Neural progenitor cell (in vitro differentiated cells): ENCODE measurements around the gene TARDBP. TPM values are rescaled to one million over a fixed set of nuclear protein-coding genes. Genes with fewer than 3 reads are reported as not detected.
A peak's percentile ranks its signal among the peaks of the same experiment; 100 is the strongest.
"Not testable (repeated sequence)": the region's sequence is repeated elsewhere in the genome, so short reads cannot be mapped to it uniquely, and the experiment has no call there.

ENCODE experiments used
- DNase-seq: peaks from one replicate; pipeline ENCODE4 v3.0.0-alpha.2; 2016; ENCODE audit warnings: low spot score
- H2AFZ ChIP-seq: fragments of 200-600 bp; sonication (generic); replicated peaks from 2 replicates; pipeline ENCODE4 v1.6.1; 2016; ENCODE audit warnings: antibody characterized with exemption
- H3F3A ChIP-seq: fragments of 200-600 bp; sonication (generic); 2 replicates; pipeline ENCODE4 v1.6.1; 2016; ENCODE audit warnings: antibody characterized with exemption, low read depth
- H3K27ac ChIP-seq: fragments of 200-600 bp; sonication (generic); 2 replicates; pipeline ENCODE4 v1.5.1; 2016; ENCODE audit warnings: mild to moderate bottlenecking
- H3K27me3 ChIP-seq: fragments of 200-600 bp; sonication (generic); 2 replicates; pipeline ENCODE4 v1.6.1; 2016; ENCODE audit warnings: mild to moderate bottlenecking, moderate library complexity
- H3K36me3 ChIP-seq: fragments of 200-600 bp; sonication (generic); 2 replicates; pipeline ENCODE4 v1.5.1; 2016
- H3K4me1 ChIP-seq: fragments of 200-600 bp; sonication (generic); 2 replicates; pipeline ENCODE4 v1.6.1; 2016; ENCODE audit warnings: mixed run types
- H3K4me2 ChIP-seq: fragments of 200-600 bp; sonication (generic); 2 replicates; pipeline ENCODE4 v1.6.1; 2016
- H3K4me3 ChIP-seq: fragments of 200-600 bp; sonication (generic); 2 replicates; pipeline ENCODE4 v1.5.1; 2016
- H3K79me2 ChIP-seq: fragments of 200-600 bp; sonication (generic); 2 replicates; pipeline ENCODE4 v1.6.1; 2016; ENCODE audit warnings: low read depth
- H3K9ac ChIP-seq: fragments of 200-600 bp; sonication (generic); 2 replicates; pipeline ENCODE4 v1.6.1; 2016
- H3K9me3 ChIP-seq: fragments of 200-600 bp; sonication (generic); 2 replicates; pipeline ENCODE4 v1.5.1; 2016; ENCODE audit warnings: low read depth
- H4K20me1 ChIP-seq: fragments of 200-600 bp; sonication (generic); 2 replicates; pipeline ENCODE4 v1.6.1; 2016; ENCODE audit warnings: low read depth
- H3K27ac Mint-ChIP-seq: 3 replicates; pipeline ENCODE4 v1.8.0; 2021; ENCODE audit warnings: mixed read lengths
- H3K27me3 Mint-ChIP-seq: 2 replicates; pipeline ENCODE4 v1.8.0; 2022; ENCODE audit warnings: low read depth, mild to moderate bottlenecking, inconsistent platforms, moderate library complexity, mixed read lengths; ENCODE audit not compliant: insufficient read depth
- H3K36me3 Mint-ChIP-seq: 3 replicates; pipeline ENCODE4 v1.8.0; 2021; ENCODE audit warnings: mixed read lengths
- H3K4me1 Mint-ChIP-seq: 3 replicates; pipeline ENCODE4 v1.8.0; 2021; ENCODE audit warnings: mixed read lengths
- H3K4me3 Mint-ChIP-seq: 3 replicates; pipeline ENCODE4 v1.8.0; 2021; ENCODE audit warnings: mild to moderate bottlenecking, moderate library complexity, mixed read lengths
- H3K9me3 Mint-ChIP-seq: 3 replicates; pipeline ENCODE4 v1.8.0; 2020; ENCODE audit warnings: mixed read lengths
- CTCF ChIP-seq: fragments of 200-600 bp; sonication (generic); IDR thresholded peaks from 2 replicates; pipeline ENCODE4 v1.5.1; 2017; ENCODE audit warnings: antibody characterized with exemption, mild to moderate bottlenecking
- EZH2 ChIP-seq: fragments of 200-600 bp; sonication (generic); IDR thresholded peaks from 2 replicates; pipeline ENCODE4 v1.6.1; 2017; ENCODE audit warnings: antibody characterized with exemption, mild to moderate bottlenecking, moderate library complexity
- EZH2phosphoT487 ChIP-seq: fragments of 200-600 bp; sonication (generic); IDR thresholded peaks from 2 replicates; pipeline ENCODE4 v1.6.1; 2017; ENCODE audit warnings: antibody characterized with exemption
- total RNA-seq: library from RNA; depleted of rRNA; stranded (reverse); fragments of >200 nt; gene quantifications from 2 replicates; pipeline ENCODE4 v1.2.3, GENCODE V29; 2015; ENCODE audit warnings: low replicate concordance

Gene TARDBP
- total RNA-seq, 1 donor from 2014 or later: 202 TPM

- no peak for TF ChIP-seq EZH2
- no peak for TF ChIP-seq EZH2phosphoT487
- no peak for TF ChIP-seq CTCF
- no peak overlapping the region for H2AFZ ChIP-seq
- no peaks in the 10 kb centered on the region for H3K27me3 ChIP-seq
- H3K36me3 Mint-ChIP-seq: peaks cover 23% of the 10 kb centered on the region
- H4K20me1 ChIP-seq: peaks cover 55% of the 10 kb centered on the region
- no peaks in the 10 kb centered on the region for H3K9me3 ChIP-seq
- no peak for DNase-seq
- peaks cover 56% of the 10 kb centered on the region for H3K79me2 ChIP-seq
- H3K4me1 ChIP-seq: peaks cover 17% of the 10 kb centered on the region
- H3F3A ChIP-seq: peaks cover 28% of the 10 kb centered on the region
- H3K9me3 Mint-ChIP-seq: no peaks in the 10 kb centered on the region
- H3K4me2 ChIP-seq: peak overlapping the region; percentile 98
- H3K4me3 ChIP-seq: peak overlapping the region; percentile 82
- H3K27ac ChIP-seq: peak overlapping the region; percentile 100
- H3K9ac ChIP-seq: peak overlapping the region; percentile 100
- no peaks in the 10 kb centered on the region for H3K27me3 Mint-ChIP-seq
- H3K36me3 ChIP-seq: peaks cover 24% of the 10 kb centered on the region
- H3K4me1 Mint-ChIP-seq: peaks cover 20% of the 10 kb centered on the region
- H3K27ac Mint-ChIP-seq: peak overlapping the region; percentile 87
- H3K4me3 Mint-ChIP-seq: peak overlapping the region; percentile 96
Observed at GRCh38 chr1:11013160-11013531, 692 bp downstream of the TARDBP start.

DNA sequence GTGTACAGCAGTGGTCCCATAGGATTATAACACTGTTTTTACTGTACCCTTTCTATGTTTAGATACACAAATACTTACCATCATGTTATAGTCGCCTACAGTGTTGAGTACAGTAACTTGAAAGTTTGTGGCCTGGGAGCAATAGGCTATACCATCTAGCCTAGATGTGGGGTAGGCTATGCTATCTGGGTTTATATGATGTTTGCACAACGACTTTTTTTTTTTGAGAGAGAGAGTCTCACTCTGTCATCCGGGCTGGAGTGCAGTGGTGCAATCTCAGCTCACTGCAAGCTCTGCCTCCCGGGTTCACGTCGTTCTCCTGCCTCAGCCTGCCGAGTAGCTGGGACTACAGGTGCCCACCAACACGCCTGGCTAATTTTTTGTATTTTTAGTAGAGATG lies 6.9 kb downstream of the TARDBP start:
- H3K27ac Mint-ChIP-seq, H3K9me3 Mint-ChIP-seq, H3K4me2 ChIP-seq, H2AFZ ChIP-seq, H3K9ac ChIP-seq, H3K4me3 ChIP-seq, H3K27me3 ChIP-seq, H3K9me3 ChIP-seq, H3K4me1 Mint-ChIP-seq, H3K27ac ChIP-seq, DNase-seq, H3K4me1 ChIP-seq, H3K27me3 Mint-ChIP-seq, H3K4me3 Mint-ChIP-seq: not testable (repeated sequence)
- H3K36me3 ChIP-seq: peaks cover 55% of the 10 kb centered on the region
- H4K20me1 ChIP-seq: peaks cover 89% of the 10 kb centered on the region
- H3F3A ChIP-seq: peaks cover 56% of the 10 kb centered on the region
- peaks cover 44% of the 10 kb centered on the region for H3K36me3 Mint-ChIP-seq
- peaks cover 70% of the 10 kb centered on the region for H3K79me2 ChIP-seq

DNA sequence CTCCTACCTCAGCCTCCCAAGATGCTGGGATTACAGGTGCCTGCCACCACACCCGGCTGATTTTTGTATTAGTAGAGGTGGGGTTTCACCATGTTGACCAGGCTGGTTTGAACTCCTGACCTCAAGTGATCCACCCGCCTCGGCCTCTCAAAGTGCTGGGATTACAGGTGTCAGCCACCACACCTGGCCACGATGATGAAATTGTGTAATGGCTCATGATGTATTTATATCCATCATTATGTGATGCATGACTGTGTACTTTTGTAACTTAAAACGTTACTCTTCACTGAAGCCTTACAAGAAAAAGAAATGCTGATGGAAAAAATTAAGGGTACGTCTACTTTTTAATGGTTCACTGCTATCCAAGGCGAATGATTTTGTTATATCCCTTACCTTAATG lies 7.5 kb downstream of the TARDBP start:
- Mint-ChIP-seq H3K4me3 (no peak overlapping the region), H3K36me3 (peaks cover 40% of the 10 kb centered on the region), H3K27ac (no peak overlapping the region), H3K27me3 (peaks cover 2% of the 10 kb centered on the region), H3K9me3 (no peaks in the 10 kb centered on the region), H3K4me1 (no peaks in the 10 kb centered on the region)
- TF ChIP-seq EZH2phosphoT487 (no peak), EZH2 (no peak), CTCF (no peak)
- Histone ChIP-seq H3K27me3 (no peaks in the 10 kb centered on the region), H3K9me3 (no peaks in the 10 kb centered on the region), H3K4me2 (no peak overlapping the region), H3K9ac (no peak overlapping the region), H3K79me2 (peaks cover 64% of the 10 kb centered on the region), H4K20me1 (peaks cover 89% of the 10 kb centered on the region), H3K36me3 (peaks cover 55% of the 10 kb centered on the region), H3K27ac (no peak overlapping the region), H2AFZ (no peak overlapping the region), H3F3A (peaks cover 56% of the 10 kb centered on the region), H3K4me3 (no peak overlapping the region), H3K4me1 (no peaks in the 10 kb centered on the region)
- no peak for DNase-seq

- peaks cover 40% of the 10 kb centered on the region for H3K36me3 Mint-ChIP-seq
- H3F3A ChIP-seq: peaks cover 71% of the 10 kb centered on the region
- peaks cover 54% of the 10 kb centered on the region for H3K36me3 ChIP-seq
- H3K9me3 Mint-ChIP-seq: no peaks in the 10 kb centered on the region
- H3K4me3 ChIP-seq: no peak overlapping the region
- no peak overlapping the region for H3K4me3 Mint-ChIP-seq
- peaks cover 67% of the 10 kb centered on the region for H4K20me1 ChIP-seq
- no peak overlapping the region for H3K9ac ChIP-seq
- H3K27ac ChIP-seq: peak overlapping the region; percentile 29
- TF ChIP-seq EZH2phosphoT487 (no peak), EZH2 (no peak), CTCF (no peak)
- H3K4me1 Mint-ChIP-seq: no peaks in the 10 kb centered on the region
- H3K27me3 ChIP-seq: no peaks in the 10 kb centered on the region
- H3K4me2 ChIP-seq: no peak overlapping the region
- no peak for DNase-seq
- no peaks in the 10 kb centered on the region for H3K9me3 ChIP-seq
- no peak overlapping the region for H2AFZ ChIP-seq
- H3K27me3 Mint-ChIP-seq: peaks cover 2% of the 10 kb centered on the region
- no peaks in the 10 kb centered on the region for H3K4me1 ChIP-seq
- H3K27ac Mint-ChIP-seq: no peak overlapping the region
- H3K79me2 ChIP-seq: peaks cover 33% of the 10 kb centered on the region
Observed at GRCh38 chr1:11023201-11023600, 10.7 kb downstream of the TARDBP start.
